Measurements from ENCODE around the gene PTK7.

The PTK7 gene

GRCh38 chr6:43122146-43122545 lies 46.0 kb downstream of the PTK7 start:
- DNase-seq (ENCODE audit: extremely low read depth, low read depth): no peak

GRCh38 chr6:43123461-43124314 lies 47.6 kb downstream of the PTK7 start:
- no peak for DNase-seq (ENCODE audit: extremely low read depth, low read depth)

More at GRCh38 chr6:43122146-43122545, 46.0 kb downstream of the PTK7 start:
- TF ChIP-seq CTCF (IDR thresholded peaks at IDR 0.05; ENCODE audit: low read depth, low read length): no peak

GRCh38 chr6:43124481-43124880 lies 48.4 kb downstream of the PTK7 start:
- no peak for DNase-seq (ENCODE audit: extremely low read depth, low read depth)
- TF ChIP-seq CTCF (IDR thresholded peaks at IDR 0.05; ENCODE audit: low read depth, low read length): no peak

More at GRCh38 chr6:43123461-43124314, 47.6 kb downstream of the PTK7 start:
- no peak for TF ChIP-seq CTCF (IDR thresholded peaks at IDR 0.05; ENCODE audit: low read depth, low read length)

GRCh38 chr6:43125119-43125518 lies 49.0 kb downstream of the PTK7 start:
- DNase-seq (ENCODE audit: extremely low read depth, low read depth): no peak
- TF ChIP-seq CTCF (IDR thresholded peaks at IDR 0.05; ENCODE audit: low read depth, low read length): no peak

- TF ChIP-seq CTCF (IDR thresholded peaks at IDR 0.05; ENCODE audit: low read depth, low read length): no peak
- DNase-seq (ENCODE audit: extremely low read depth, low read depth): no peak
These were observed 49.4 kb downstream of the PTK7 start for GRCh38 chr6:43125555-43125954.

- DNase-seq (ENCODE audit: extremely low read depth, low read depth): no peak
- TF ChIP-seq CTCF (IDR thresholded peaks at IDR 0.05; ENCODE audit: low read depth, low read length): no peak
These were observed 51.1 kb downstream of the PTK7 start for GRCh38 chr6:43127180-43127579.

GRCh38 chr6:43127877-43128276 lies 51.8 kb downstream of the PTK7 start:
- TF ChIP-seq CTCF (IDR thresholded peaks at IDR 0.05; ENCODE audit: low read depth, low read length): no peak
- no peak for DNase-seq (ENCODE audit: extremely low read depth, low read depth)

All from AG09319 (cell line).